ENCODE results near the gene TSPAN13.

TSPAN13 gene

GRCh38 chr7:16730937-16731336 is 22.6 kb upstream of the TSPAN13 start:
- CTCF ChIA-PET, result no interaction called here
- Mint-ChIP-seq H3K27me3 (no peaks in the 10 kb centered on the region), H3K4me3 (no peak overlapping the region), H3K27ac (no peak overlapping the region), H3K4me1 (no peaks in the 10 kb centered on the region), H3K36me3 (no peaks in the 10 kb centered on the region), H3K9me3 (no peaks in the 10 kb centered on the region)
- no peak for DNase-seq

- no peaks in the 10 kb centered on the region for H3K4me1 Mint-ChIP-seq
- CTCF ChIA-PET, result no interaction called here
- H3K9me3 Mint-ChIP-seq, result no peaks in the 10 kb centered on the region
- no peak overlapping the region for H3K27ac Mint-ChIP-seq
- peaks cover 3% of the 10 kb centered on the region for H3K27me3 Mint-ChIP-seq
- H3K36me3 Mint-ChIP-seq, result no peaks in the 10 kb centered on the region
- no peak overlapping the region for H3K4me3 Mint-ChIP-seq
- no peak for DNase-seq
These were observed 20.7 kb upstream of the TSPAN13 start for GRCh38 chr7:16732828-16733227.

GRCh38 chr7:16734148-16734726 is 19.3 kb upstream of the TSPAN13 start:
- CTCF ChIA-PET, result no interaction called here

GRCh38 chr7:16735020-16735419 is 18.5 kb upstream of the TSPAN13 start:
- Mint-ChIP-seq H3K36me3 (no peaks in the 10 kb centered on the region), H3K4me1 (no peaks in the 10 kb centered on the region), H3K27me3 (peaks cover 4% of the 10 kb centered on the region), H3K27ac (no peak overlapping the region), H3K9me3 (no peaks in the 10 kb centered on the region), H3K4me3 (no peak overlapping the region)
- no peak for DNase-seq
- CTCF ChIA-PET, result no interaction called here

More at GRCh38 chr7:16734148-16734726, 19.3 kb upstream of the TSPAN13 start:
- DNase-seq, result no peak
- no peaks in the 10 kb centered on the region for H3K9me3 Mint-ChIP-seq
- H3K27me3 Mint-ChIP-seq, result peaks cover 4% of the 10 kb centered on the region
- no peaks in the 10 kb centered on the region for H3K4me1 Mint-ChIP-seq
- no peaks in the 10 kb centered on the region for H3K36me3 Mint-ChIP-seq
- no peak overlapping the region for H3K27ac Mint-ChIP-seq
- H3K4me3 Mint-ChIP-seq, result no peak overlapping the region

- Mint-ChIP-seq H3K36me3 (no peaks in the 10 kb centered on the region), H3K4me1 (no peaks in the 10 kb centered on the region)
- no peak for DNase-seq
These were observed 15.4 kb upstream of the TSPAN13 start for GRCh38 chr7:16738011-16738688.

GRCh38 chr7:16739863-16740622 is 13.5 kb upstream of the TSPAN13 start:
- no peaks in the 10 kb centered on the region for H3K36me3 Mint-ChIP-seq
- H3K4me3 Mint-ChIP-seq, result no peak overlapping the region
- no peak overlapping the region for H3K27ac Mint-ChIP-seq
- no peaks in the 10 kb centered on the region for H3K4me1 Mint-ChIP-seq
- CTCF ChIA-PET, result no interaction called here
- H3K9me3 Mint-ChIP-seq, result no peaks in the 10 kb centered on the region
- H3K27me3 Mint-ChIP-seq, result peaks cover 4% of the 10 kb centered on the region
- DNase-seq, result no peak

More at GRCh38 chr7:16738011-16738688, 15.4 kb upstream of the TSPAN13 start:
- Mint-ChIP-seq H3K27ac (no peak overlapping the region), H3K9me3 (no peaks in the 10 kb centered on the region), H3K27me3 (peaks cover 4% of the 10 kb centered on the region), H3K4me3 (no peak overlapping the region)
- CTCF ChIA-PET, result no interaction called here

- Mint-ChIP-seq H3K27me3 (peaks cover 4% of the 10 kb centered on the region), H3K36me3 (no peaks in the 10 kb centered on the region), H3K9me3 (no peaks in the 10 kb centered on the region), H3K27ac (no peak overlapping the region), H3K4me3 (no peak overlapping the region), H3K4me1 (no peaks in the 10 kb centered on the region)
- no peak for DNase-seq
- CTCF ChIA-PET, result no interaction called here
These were observed 13.0 kb upstream of the TSPAN13 start for GRCh38 chr7:16740623-16740953.

- Mint-ChIP-seq H3K27ac (no peak overlapping the region), H3K27me3 (peaks cover 4% of the 10 kb centered on the region), H3K4me1 (no peaks in the 10 kb centered on the region), H3K36me3 (no peaks in the 10 kb centered on the region), H3K9me3 (no peaks in the 10 kb centered on the region), H3K4me3 (no peak overlapping the region)
- CTCF ChIA-PET, result no interaction called here
- DNase-seq, result no peak
These were observed 12.6 kb upstream of the TSPAN13 start for GRCh38 chr7:16740996-16741395.

- CTCF ChIA-PET, result no interaction called here
- Mint-ChIP-seq H3K4me1 (no peaks in the 10 kb centered on the region), H3K27me3 (peaks cover 4% of the 10 kb centered on the region), H3K27ac (no peak overlapping the region), H3K4me3 (no peak overlapping the region), H3K36me3 (no peaks in the 10 kb centered on the region), H3K9me3 (no peaks in the 10 kb centered on the region)
- DNase-seq, result no peak
These were observed 11.9 kb upstream of the TSPAN13 start for GRCh38 chr7:16741676-16742075.

GRCh38 chr7:16742547-16742946 is 11.0 kb upstream of the TSPAN13 start:
- no peaks in the 10 kb centered on the region for H3K9me3 Mint-ChIP-seq
- H3K36me3 Mint-ChIP-seq, result no peaks in the 10 kb centered on the region
- no peak overlapping the region for H3K4me3 Mint-ChIP-seq
- H3K27ac Mint-ChIP-seq, result no peak overlapping the region
- H3K4me1 Mint-ChIP-seq, result no peaks in the 10 kb centered on the region
- H3K27me3 Mint-ChIP-seq, result peaks cover 4% of the 10 kb centered on the region
- CTCF ChIA-PET, result no interaction called here
- no peak for DNase-seq

GRCh38 chr7:16743236-16743635 is 10.3 kb upstream of the TSPAN13 start:
- Mint-ChIP-seq H3K9me3 (no peaks in the 10 kb centered on the region), H3K36me3 (no peaks in the 10 kb centered on the region), H3K27ac (no peak overlapping the region), H3K27me3 (peaks cover 3% of the 10 kb centered on the region), H3K4me3 (no peak overlapping the region), H3K4me1 (no peaks in the 10 kb centered on the region)
- no peak for DNase-seq
- CTCF ChIA-PET, result no interaction called here

GRCh38 chr7:16744518-16745250 is 8.9 kb upstream of the TSPAN13 start:
- Mint-ChIP-seq H3K4me3 (no peak overlapping the region), H3K9me3 (no peaks in the 10 kb centered on the region), H3K4me1 (no peaks in the 10 kb centered on the region), H3K36me3 (no peaks in the 10 kb centered on the region), H3K27me3 (peaks cover 3% of the 10 kb centered on the region), H3K27ac (no peak overlapping the region)
- CTCF ChIA-PET, result no interaction called here
- no peak for DNase-seq

- Mint-ChIP-seq H3K27me3 (peaks cover 3% of the 10 kb centered on the region), H3K36me3 (no peaks in the 10 kb centered on the region), H3K4me3 (no peak overlapping the region), H3K9me3 (no peaks in the 10 kb centered on the region), H3K4me1 (no peaks in the 10 kb centered on the region), H3K27ac (no peak overlapping the region)
- DNase-seq, result no peak
- CTCF ChIA-PET, result no interaction called here
These were observed 7.9 kb upstream of the TSPAN13 start for GRCh38 chr7:16745645-16746044.

- CTCF ChIA-PET, result interaction anchor here (0.7 kb wide), 1 partner anchor 40 kb away, joined by 3 read pairs; no protein-coding TSS in a partner anchor
- H3K27me3 Mint-ChIP-seq, result peaks cover 7% of the 10 kb centered on the region
- H3K4me3 Mint-ChIP-seq, result no peak overlapping the region
- DNase-seq, result no peak
- no peaks in the 10 kb centered on the region for H3K36me3 Mint-ChIP-seq
- no peaks in the 10 kb centered on the region for H3K4me1 Mint-ChIP-seq
- no peaks in the 10 kb centered on the region for H3K9me3 Mint-ChIP-seq
- H3K27ac Mint-ChIP-seq, result no peak overlapping the region
These were observed 6.5 kb upstream of the TSPAN13 start for GRCh38 chr7:16747102-16747501.

Data from activated naive CD4-positive, alpha-beta T cell treated with anti-CD3 and anti-CD28 coated beads, Interleukin-2, amount 10 ng/mL, durations not matched to agents 7 days and 5 days (primary cell).